Thymus (tissue), 11 donors: Measurements from ENCODE around the gene STAT5A. TPM values are rescaled to one million over a fixed set of nuclear protein-coding genes. Genes with fewer than 3 reads are reported as not detected.
"Not testable (repeated sequence)": the region's sequence is repeated elsewhere in the genome, so short reads cannot be mapped to it uniquely, and the experiment has no call there.

Source experiments
- DNase-seq, 9 donors: peaks; one replicate each; pipeline ENCODE4 v3.0.0-alpha.2; 2013; ENCODE audit warnings: low spot score in 9 of 9, low read depth in 6 of 9, missing footprints in 1 of 9
- H3K27ac ChIP-seq, 2 donors: one replicate each; pipeline ENCODE4 v1.5.1; 2013; ENCODE audit warnings: control low read depth in 1 of 2, low read depth in 1 of 2, low read length in 1 of 2, mild to moderate bottlenecking in 1 of 2, moderate library complexity in 1 of 2
- H3K27me3 ChIP-seq, 2 donors: one replicate each; pipeline ENCODE4 v1.5.1; 2013; ENCODE audit warnings: low read length in 1 of 2; ENCODE audit not compliant: control insufficient read depth in 2 of 2, insufficient read depth in 1 of 2
- H3K36me3 ChIP-seq, 2 donors: one replicate each; pipeline ENCODE4 v1.5.1; 2013; ENCODE audit warnings: low read length in 1 of 2, mild to moderate bottlenecking in 1 of 2, moderate library complexity in 1 of 2; ENCODE audit not compliant: control insufficient read depth in 2 of 2, insufficient read depth in 2 of 2
- H3K4me1 ChIP-seq, 2 donors: one replicate each; pipeline ENCODE4 v1.5.1; 2013; ENCODE audit warnings: low read length in 2 of 2; ENCODE audit not compliant: control insufficient read depth in 2 of 2, insufficient read depth in 2 of 2
- H3K4me3 ChIP-seq, 2 donors: one replicate each; pipeline ENCODE4 v1.5.1; 2013; ENCODE audit warnings: low read length in 2 of 2, control low read depth in 1 of 2, mild to moderate bottlenecking in 1 of 2
- H3K9me3 ChIP-seq, 2 donors: one replicate each; pipeline ENCODE4 v1.5.1; 2013; ENCODE audit warnings: low read length in 1 of 2, mild to moderate bottlenecking in 1 of 2; ENCODE audit not compliant: control insufficient read depth in 2 of 2, insufficient read depth in 1 of 2
- WGBS: extraction: QIAGEN DNeasy Blood & Tissue Kit; methylation state at CpG from one replicate; pipeline ENCODE4 v1.1.7; 2013; 5-methylcytosine and 5-hydroxymethylcytosine counted together
- polyA plus RNA-seq: library from polyadenylated mRNA; stranded (reverse); fragments of 200-250 nt; gene quantifications from one replicate; pipeline ENCODE4 v1.2.3, GENCODE V29; 2013
- total RNA-seq: library from RNA; stranded (reverse); fragments of 120-200 nt; gene quantifications from one replicate; pipeline ENCODE4 v1.2.4, GENCODE V29; 2013
- donor health status: healthy.

Gene STAT5A
- total and polyA plus RNA-seq, 2 donors, result 37.6 to 47.4 TPM

DNA sequence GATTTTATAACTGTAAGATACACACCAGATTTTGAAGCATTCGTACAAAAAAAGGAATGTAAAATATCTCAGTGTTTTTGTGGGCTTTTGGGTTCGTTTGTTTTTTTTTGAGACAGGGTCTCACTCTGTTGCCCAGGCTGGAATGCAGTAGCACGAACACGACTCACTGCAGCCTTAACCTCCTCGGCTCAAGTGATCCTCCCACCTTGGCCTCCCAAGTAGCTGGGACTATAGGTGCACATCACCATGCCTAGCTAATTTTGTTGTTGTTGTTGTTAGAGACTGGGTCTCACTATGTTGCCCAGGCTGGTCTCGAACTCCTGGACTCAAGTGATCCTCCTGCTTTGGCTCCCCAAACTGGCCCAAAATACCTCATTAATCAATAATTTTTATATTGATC, 28.0 kb upstream of the STAT5A start:
- WGBS, result 97% methylated on average over 6 of the region's 6 CpGs
- Histone ChIP-seq H3K9me3 (peaks cover 0 to 1% of the 10 kb centered on the region in 2 donors), H3K4me3 (no peak overlapping the region), H3K4me1 (peaks cover 2 to 6% of the 10 kb centered on the region in 2 donors), H3K27ac (no peak overlapping the region), H3K27me3 (no peaks in the 10 kb centered on the region), H3K36me3 (no peaks in the 10 kb centered on the region)
- no peak for DNase-seq

DNA sequence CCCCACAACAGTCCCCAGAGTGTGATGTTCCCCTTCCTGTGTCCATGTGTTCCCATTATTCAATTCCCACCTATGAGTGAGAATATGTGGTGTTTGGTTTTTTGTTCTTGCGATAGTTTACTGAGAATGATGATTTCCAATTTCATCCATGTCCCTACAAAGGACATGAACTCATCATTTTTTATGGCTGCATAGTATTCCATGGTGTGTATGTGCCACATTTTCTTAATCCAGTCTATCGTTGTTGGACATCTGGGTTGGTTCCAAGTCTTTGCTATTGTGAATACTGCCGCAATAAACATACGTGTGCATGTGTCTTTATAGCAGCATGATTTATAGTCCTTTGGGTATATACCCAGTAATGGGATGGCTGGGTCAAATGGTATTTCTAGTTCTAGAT, 23.9 kb upstream of the STAT5A start:
- no CpG with 5 or more reads among the region's 4 CpGs for WGBS
- not testable (repeated sequence) for H3K36me3 ChIP-seq, H3K4me3 ChIP-seq, H3K9me3 ChIP-seq, H3K27ac ChIP-seq, H3K27me3 ChIP-seq, DNase-seq, H3K4me1 ChIP-seq

DNA sequence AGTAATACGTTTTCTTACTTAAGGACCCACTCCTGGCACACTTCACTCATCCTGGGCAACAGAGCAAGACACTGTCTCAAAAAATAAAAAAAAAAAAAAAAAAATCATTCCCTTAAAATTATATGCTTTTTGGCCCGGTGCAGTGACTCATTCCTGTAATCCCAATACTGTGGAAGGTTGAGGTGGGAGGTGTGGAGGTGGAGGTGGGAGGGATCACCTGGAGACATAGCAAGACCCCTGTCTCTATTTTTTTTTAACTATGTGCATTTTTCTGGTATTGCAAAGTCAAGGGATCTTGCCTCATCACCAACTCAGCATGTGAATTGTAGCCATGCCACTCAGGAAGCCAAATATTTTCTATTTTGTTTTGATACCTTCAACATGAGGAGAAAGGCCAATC, 21.8 kb upstream of the STAT5A start:
- WGBS, result 98% methylated on average over 2 of the region's 2 CpGs
- Histone ChIP-seq H3K27ac (no peak overlapping the region), H3K4me3 (no peak overlapping the region), H3K4me1 (no peaks in the 10 kb centered on the region), H3K27me3 (no peaks in the 10 kb centered on the region), H3K36me3 (no peaks in the 10 kb centered on the region), H3K9me3 (peaks cover 0 to 3% of the 10 kb centered on the region in 2 donors)
- DNase-seq, result no peak

DNA sequence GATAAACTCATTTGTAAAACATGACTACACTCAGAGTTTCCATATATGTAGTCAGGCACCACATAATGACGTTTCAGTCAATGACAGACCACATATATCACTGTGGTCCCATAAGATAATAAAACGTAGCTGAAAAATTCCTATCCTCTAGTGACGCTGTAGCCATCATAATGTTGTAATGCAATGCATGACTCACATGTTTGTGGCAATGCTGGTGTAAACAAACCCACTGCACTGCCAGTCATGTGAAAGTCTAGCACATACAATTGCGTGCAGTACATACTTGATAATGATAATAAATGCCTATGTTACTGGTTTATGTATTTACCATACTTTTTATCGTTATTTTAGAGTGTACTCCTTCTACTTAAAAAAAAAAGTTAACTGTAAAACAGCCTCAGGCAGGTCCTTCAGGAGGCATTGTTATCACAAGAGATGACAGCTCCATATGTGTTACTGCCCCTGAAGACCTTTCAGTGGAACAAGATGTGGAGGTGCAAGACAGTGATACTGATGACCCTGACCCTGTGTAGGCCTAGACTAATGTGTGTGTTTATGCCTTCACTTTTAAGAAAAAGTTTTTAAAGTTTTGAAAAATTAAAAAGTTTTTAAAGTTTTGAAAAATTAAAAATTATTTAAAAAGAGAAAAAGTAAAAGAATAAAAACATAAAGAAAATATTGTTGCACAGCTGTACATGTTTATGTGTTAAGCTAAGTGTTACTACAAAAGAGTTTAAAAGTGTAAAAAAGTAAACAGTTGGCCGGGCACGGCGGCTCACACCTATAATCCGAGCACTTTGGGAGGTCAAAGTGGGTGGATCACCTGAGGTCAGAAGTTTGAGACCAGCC, 21.2 kb upstream of the STAT5A start:
- Histone ChIP-seq H3K36me3 (no peaks in the 10 kb centered on the region), H3K4me1 (peaks cover 0 to 2% of the 10 kb centered on the region in 2 donors), H3K4me3 (no peak overlapping the region), H3K27ac (no peak overlapping the region), H3K27me3 (no peaks in the 10 kb centered on the region), H3K9me3 (peaks cover 0 to 3% of the 10 kb centered on the region in 2 donors)
- WGBS, result 95% methylated on average over 9 of the region's 9 CpGs
- DNase-seq, result no peak

DNA sequence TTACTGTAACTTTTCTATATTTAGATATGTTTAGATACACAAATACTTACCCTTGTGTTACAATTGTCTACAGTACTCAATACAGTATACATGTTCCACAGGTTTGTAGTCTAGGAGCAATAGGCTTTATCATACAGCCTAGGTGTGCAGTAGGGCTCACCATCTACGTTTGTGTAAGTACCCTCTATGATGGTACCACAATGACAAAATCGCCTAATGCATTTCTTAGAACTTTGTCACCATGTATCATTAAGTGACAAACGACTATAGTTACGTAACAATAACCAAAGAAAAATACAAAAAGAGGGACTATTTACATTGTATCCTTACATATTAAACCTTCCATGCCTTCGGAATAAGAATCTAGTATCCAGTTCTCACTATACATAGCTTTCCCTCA, 20.1 kb upstream of the STAT5A start:
- H3K27me3 ChIP-seq, result no peaks in the 10 kb centered on the region
- 96% methylated on average over 5 of the region's 5 CpGs for WGBS
- H3K27ac ChIP-seq, result no peak overlapping the region
- H3K9me3 ChIP-seq, result peaks cover 0 to 3% of the 10 kb centered on the region in 2 donors
- H3K4me1 ChIP-seq, result peaks cover 5 to 7% of the 10 kb centered on the region in 2 donors
- H3K4me3 ChIP-seq, result no peak overlapping the region
- no peaks in the 10 kb centered on the region for H3K36me3 ChIP-seq
- no peak for DNase-seq

DNA sequence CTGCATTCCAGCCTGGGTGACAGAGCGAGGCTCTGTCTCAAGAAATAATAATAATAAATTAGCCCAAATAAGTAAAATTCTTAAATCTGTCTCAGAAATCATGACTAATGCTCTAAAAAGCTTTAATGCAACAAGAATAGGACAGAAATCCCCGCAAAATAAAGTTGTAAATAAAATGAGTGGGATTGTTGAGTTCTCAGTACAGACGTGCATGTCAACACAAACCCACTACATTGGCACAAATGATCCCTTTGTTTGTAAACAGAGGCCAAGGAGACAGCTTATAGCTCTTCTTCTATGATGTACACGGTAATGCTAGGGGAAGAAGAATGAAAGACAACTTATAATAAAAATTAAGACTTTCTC, 18.1 kb upstream of the STAT5A start:
- H3K4me3 ChIP-seq, result no peak overlapping the region
- no peaks in the 10 kb centered on the region for H3K36me3 ChIP-seq
- H3K27ac ChIP-seq, result no peak overlapping the region
- peaks cover 10 to 14% of the 10 kb centered on the region in 2 donors for H3K4me1 ChIP-seq
- DNase-seq, result no peak
- peaks cover 0 to 3% of the 10 kb centered on the region in 2 donors for H3K9me3 ChIP-seq
- WGBS, result 97% methylated on average over 4 of the region's 4 CpGs
- no peaks in the 10 kb centered on the region for H3K27me3 ChIP-seq

DNA sequence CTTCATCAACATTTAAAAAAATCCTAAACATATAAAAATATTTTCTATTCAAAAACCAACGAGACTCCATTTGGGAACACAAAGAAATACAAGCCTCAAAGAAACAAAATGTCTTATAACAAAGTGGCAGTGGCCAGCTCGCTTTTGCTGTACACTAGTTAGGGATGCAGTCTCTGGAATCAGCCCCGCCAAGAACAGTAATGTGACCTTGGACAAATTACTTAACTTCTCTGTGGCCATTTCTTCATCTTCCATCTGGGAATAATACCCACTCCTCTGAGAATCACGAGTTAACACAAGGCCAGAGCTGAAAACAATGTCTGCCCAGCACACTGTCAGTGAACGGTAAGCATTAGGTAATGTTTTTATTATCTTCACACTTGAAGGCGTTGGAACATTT, 17.7 kb upstream of the STAT5A start:
- Histone ChIP-seq H3K4me3 (no peak overlapping the region), H3K27ac (no peak overlapping the region), H3K27me3 (no peaks in the 10 kb centered on the region), H3K36me3 (no peaks in the 10 kb centered on the region), H3K4me1 (peaks cover 10 to 16% of the 10 kb centered on the region in 2 donors), H3K9me3 (no peaks in the 10 kb centered on the region)
- WGBS, result 96% methylated on average over 6 of the region's 6 CpGs
- DNase-seq, result no peak

DNA sequence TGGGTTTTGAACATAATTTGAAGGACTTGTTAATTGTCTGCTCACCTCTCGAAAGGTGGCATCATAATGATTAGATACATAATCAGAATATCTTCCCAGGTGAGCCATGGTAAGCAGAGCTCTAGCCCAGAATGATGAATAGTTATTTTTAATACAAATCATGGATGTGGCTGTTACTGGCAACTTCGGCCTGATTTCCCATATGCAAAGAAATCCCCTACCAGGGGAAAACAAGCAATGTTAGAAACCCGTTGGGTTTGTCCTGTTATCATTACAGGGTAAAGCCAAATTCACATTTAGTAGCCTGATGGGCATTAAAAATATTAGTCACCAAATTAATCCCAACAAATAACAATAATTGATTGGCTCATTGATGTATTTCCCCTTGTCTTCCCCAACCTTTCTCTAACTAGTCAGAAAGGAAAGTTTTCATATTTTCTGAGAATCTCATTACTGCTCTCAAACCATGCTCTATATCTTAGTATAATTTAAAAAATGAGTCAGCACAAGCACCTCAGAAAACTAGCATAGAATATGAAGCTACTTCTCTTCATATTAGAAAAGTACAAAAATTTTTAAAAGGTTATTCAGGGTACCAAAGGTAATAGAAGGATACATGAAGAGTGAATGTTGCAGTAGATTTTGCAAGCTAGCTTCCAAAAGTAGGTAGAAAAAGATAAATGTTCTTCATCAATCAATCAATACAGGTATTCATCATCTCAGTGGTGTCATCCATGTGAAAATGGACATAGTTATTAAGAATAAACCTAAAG, 17.1 kb upstream of the STAT5A start:
- DNase-seq, result no peak
- no peaks in the 10 kb centered on the region for H3K27me3 ChIP-seq
- H3K27ac ChIP-seq, result no peak overlapping the region
- peaks cover 10 to 16% of the 10 kb centered on the region in 2 donors for H3K4me1 ChIP-seq
- no peaks in the 10 kb centered on the region for H3K9me3 ChIP-seq
- H3K36me3 ChIP-seq, result no peaks in the 10 kb centered on the region
- no peak overlapping the region for H3K4me3 ChIP-seq
- WGBS, result 92% methylated on average over 3 of the region's 3 CpGs

DNA sequence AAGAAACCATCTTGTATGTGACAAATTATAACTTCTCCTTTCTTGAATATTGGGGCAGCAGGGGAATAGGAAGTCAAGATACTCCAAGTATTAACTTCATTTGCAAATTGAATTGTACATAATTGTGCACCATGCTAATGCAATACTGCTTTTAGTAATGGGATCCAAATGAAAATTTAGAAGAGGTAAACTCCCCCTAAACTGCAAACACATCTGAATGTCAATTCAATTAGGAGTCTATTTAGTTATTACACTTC, 16.6 kb upstream of the STAT5A start:
- Histone ChIP-seq H3K4me3 (no peak overlapping the region), H3K9me3 (no peaks in the 10 kb centered on the region), H3K27me3 (peaks cover 0 to 1% of the 10 kb centered on the region in 2 donors), H3K4me1 (peaks cover 12 to 18% of the 10 kb centered on the region in 2 donors), H3K36me3 (no peaks in the 10 kb centered on the region), H3K27ac (no peak overlapping the region)
- DNase-seq, result no peak
